Keratinocyte (primary cell): ENCODE data around the gene DSCAM. TPM values are rescaled to one million over a fixed set of nuclear protein-coding genes. Genes with fewer than 3 reads are reported as not detected.

Experiments used
- DNase-seq: peaks from one replicate; pipeline ENCODE4 v3.0.0-alpha.2; 2011; ENCODE audit warnings: low read depth, missing footprints, low spot score
- FAIRE-seq: peaks from 2 replicates; lab custom pipeline; 2011; peaks lifted over from hg19 to GRCh38; lab: Jason Lieb, UNC
- H2AFZ ChIP-seq: 2 replicates; pipeline ENCODE4 v1.6.0; 2012; ENCODE audit warnings: low read length, control low read depth, inconsistent platforms; ENCODE audit not compliant: control insufficient read depth
- H3K27ac ChIP-seq: 2 replicates; pipeline ENCODE4 v1.5.1; 2011; ENCODE audit warnings: low read length; ENCODE audit not compliant: control insufficient read depth, insufficient read depth
- H3K27me3 ChIP-seq: 3 replicates; pipeline ENCODE4 v1.6.0; 2011; ENCODE audit warnings: low read length; ENCODE audit not compliant: control insufficient read depth, insufficient read depth; ENCODE audit errors: extremely low read depth
- H3K36me3 ChIP-seq, 2 experiments: 2 replicates in 1 of 2; 3 replicates in 1 of 2; pipeline ENCODE4 v1.5.1; 2011; ENCODE audit warnings: low read length in 2 of 2, mild to moderate bottlenecking in 1 of 2; ENCODE audit not compliant: control insufficient read depth in 2 of 2, insufficient read depth in 2 of 2; ENCODE audit errors: extremely low read depth in 1 of 2
- H3K4me1 ChIP-seq: 3 replicates; pipeline ENCODE4 v1.5.1; 2011; ENCODE audit warnings: low read length; ENCODE audit not compliant: control insufficient read depth, insufficient read depth; ENCODE audit errors: extremely low read depth
- H3K4me2 ChIP-seq: 3 replicates; pipeline ENCODE4 v1.6.0; 2011; ENCODE audit warnings: low read depth, low read length; ENCODE audit not compliant: control insufficient read depth, insufficient read depth; ENCODE audit errors: extremely low read depth
- H3K4me3 ChIP-seq, 3 experiments: fragments of 200-600 bp in 1 of 3; sonication (generic) in 1 of 3; 2 replicates in 2 of 3; 3 replicates in 1 of 3; pipeline ENCODE4 v1.5.1; 2011 to 2016; ENCODE audit warnings: low read length in 3 of 3, mild to moderate bottlenecking in 3 of 3, control low read depth in 2 of 3, inconsistent platforms in 1 of 3, low read depth in 1 of 3, mixed read lengths in 1 of 3, mixed run types in 1 of 3, moderate library complexity in 1 of 3; ENCODE audit not compliant: control insufficient read depth in 2 of 3, insufficient read depth in 2 of 3; ENCODE audit errors: extremely low read depth in 1 of 3
- H3K79me2 ChIP-seq: 2 replicates; pipeline ENCODE4 v1.6.0; 2012; ENCODE audit warnings: low read length; ENCODE audit not compliant: control insufficient read depth, insufficient read depth
- H3K9ac ChIP-seq: 3 replicates; pipeline ENCODE4 v1.6.0; 2011; ENCODE audit warnings: low read length; ENCODE audit not compliant: control insufficient read depth, insufficient read depth; ENCODE audit errors: extremely low read depth
- H3K9me1 ChIP-seq: 3 replicates; pipeline ENCODE4 v1.6.0; 2011; ENCODE audit warnings: low read length; ENCODE audit not compliant: control insufficient read depth, insufficient read depth; ENCODE audit errors: extremely low read depth
- H3K9me3 ChIP-seq: 2 replicates; pipeline ENCODE4 v1.5.1; 2012; ENCODE audit warnings: low read depth, low read length; ENCODE audit not compliant: control insufficient read depth
- H4K20me1 ChIP-seq: 3 replicates; pipeline ENCODE4 v1.6.0; 2011; ENCODE audit warnings: low read length; ENCODE audit not compliant: control insufficient read depth, insufficient read depth; ENCODE audit errors: extremely low read depth
- EZH2 ChIP-seq: IDR thresholded peaks from one replicate; pipeline ENCODE4 v1.6.1; 2012; ENCODE audit warnings: inconsistent platforms, mild to moderate bottlenecking, low read length, moderate library complexity
- dilution Hi-C: fragments of 300-500 bp; cut with MboI; formaldehyde crosslinking; loops from one replicate; pipeline ENCODE4 v1.7.0; 2020; ENCODE audit warnings: low sequenced_read_pairs; ENCODE audit not compliant: extremely low pct_ligation_motif_present
- polyA plus RNA-seq, 5 experiments: library from polyadenylated mRNA; depleted of rRNA in 3 of 5; stranded (reverse) in 3 of 5; stranded (forward) in 1 of 5; unstranded in 1 of 5; fragments of >200 nt; gene quantifications; 1 replicate in 1 of 5; 2 replicates in 3 of 5; 3 replicates in 1 of 5; pipeline versions ENCODE4 v1.2.1 to v1.2.3, GENCODE V29; 2011 to 2012; ENCODE audit warnings: missing spikeins in 2 of 5, low read depth in 1 of 5, low replicate concordance in 1 of 5
- TF ChIP-seq, protein P1 (sequence below), 3 experiments: IDR thresholded peaks in 1 of 3; conservative IDR thresholded peaks in 1 of 3; optimal IDR thresholded peaks in 1 of 3; 2 replicates in 2 of 3; 3 replicates in 1 of 3; pipeline versions ENCODE3 to v1.5.1; 2011; ENCODE audit warnings: low read length in 3 of 3, mild to moderate bottlenecking in 3 of 3, moderate library complexity in 2 of 3, control low read depth in 1 of 3, inconsistent platforms in 1 of 3; ENCODE audit not compliant: insufficient read depth in 2 of 3; ENCODE audit errors: extremely low read depth in 1 of 3

Gene DSCAM
- polyA plus RNA-seq, 1 donor (not counting 4 experiments of a cell fraction or from before 2014, with no cell fraction given), result 2.1 TPM

DNA sequence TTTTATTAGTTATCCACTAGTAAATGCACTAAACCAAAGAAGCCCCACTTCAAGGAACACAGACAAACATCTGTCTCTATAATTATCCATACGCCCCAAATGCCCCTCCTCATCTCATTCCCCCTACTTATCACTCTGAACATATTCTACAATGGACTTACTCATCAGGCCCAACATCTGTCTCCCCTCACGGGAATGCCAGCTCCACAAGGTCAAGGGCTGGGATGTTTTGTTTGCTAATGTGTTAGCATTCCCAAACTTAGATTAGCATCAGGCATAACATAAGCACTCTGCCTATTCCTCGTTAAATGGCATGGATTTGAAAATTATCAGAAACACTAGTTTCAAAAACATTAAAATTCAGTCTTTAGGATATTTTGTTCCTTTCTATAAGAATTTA, 279.5 kb downstream of the DSCAM start:
- TF ChIP-seq, protein P1, sequence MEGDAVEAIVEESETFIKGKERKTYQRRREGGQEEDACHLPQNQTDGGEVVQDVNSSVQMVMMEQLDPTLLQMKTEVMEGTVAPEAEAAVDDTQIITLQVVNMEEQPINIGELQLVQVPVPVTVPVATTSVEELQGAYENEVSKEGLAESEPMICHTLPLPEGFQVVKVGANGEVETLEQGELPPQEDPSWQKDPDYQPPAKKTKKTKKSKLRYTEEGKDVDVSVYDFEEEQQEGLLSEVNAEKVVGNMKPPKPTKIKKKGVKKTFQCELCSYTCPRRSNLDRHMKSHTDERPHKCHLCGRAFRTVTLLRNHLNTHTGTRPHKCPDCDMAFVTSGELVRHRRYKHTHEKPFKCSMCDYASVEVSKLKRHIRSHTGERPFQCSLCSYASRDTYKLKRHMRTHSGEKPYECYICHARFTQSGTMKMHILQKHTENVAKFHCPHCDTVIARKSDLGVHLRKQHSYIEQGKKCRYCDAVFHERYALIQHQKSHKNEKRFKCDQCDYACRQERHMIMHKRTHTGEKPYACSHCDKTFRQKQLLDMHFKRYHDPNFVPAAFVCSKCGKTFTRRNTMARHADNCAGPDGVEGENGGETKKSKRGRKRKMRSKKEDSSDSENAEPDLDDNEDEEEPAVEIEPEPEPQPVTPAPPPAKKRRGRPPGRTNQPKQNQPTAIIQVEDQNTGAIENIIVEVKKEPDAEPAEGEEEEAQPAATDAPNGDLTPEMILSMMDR (optimal IDR thresholded peaks at IDR 0.05 in 1 of 3, IDR thresholded peaks at IDR 0.05 in 1 of 3, conservative IDR thresholded peaks at IDR 0.05 in 1 of 3; ENCODE audit: extremely low read depth in 1 of 3, insufficient read depth in 2 of 3, low read length in 3 of 3), result no peak
- TF ChIP-seq EZH2, result no peak
- dilution Hi-C loops, result no loop called here
- Histone ChIP-seq H3K4me3 (no peak overlapping the region), H3K79me2 (no peaks in the 10 kb centered on the region), H3K27me3 (no peaks in the 10 kb centered on the region), H2AFZ (no peak overlapping the region), H3K9ac (no peak overlapping the region), H3K4me1 (no peaks in the 10 kb centered on the region), H4K20me1 (no peaks in the 10 kb centered on the region), H3K9me3 (no peaks in the 10 kb centered on the region), H3K27ac (no peak overlapping the region), H3K4me2 (no peak overlapping the region), H3K9me1 (no peaks in the 10 kb centered on the region), H3K36me3 (no peaks in the 10 kb centered on the region)
- FAIRE-seq (no peak), DNase-seq (no peak)

DNA sequence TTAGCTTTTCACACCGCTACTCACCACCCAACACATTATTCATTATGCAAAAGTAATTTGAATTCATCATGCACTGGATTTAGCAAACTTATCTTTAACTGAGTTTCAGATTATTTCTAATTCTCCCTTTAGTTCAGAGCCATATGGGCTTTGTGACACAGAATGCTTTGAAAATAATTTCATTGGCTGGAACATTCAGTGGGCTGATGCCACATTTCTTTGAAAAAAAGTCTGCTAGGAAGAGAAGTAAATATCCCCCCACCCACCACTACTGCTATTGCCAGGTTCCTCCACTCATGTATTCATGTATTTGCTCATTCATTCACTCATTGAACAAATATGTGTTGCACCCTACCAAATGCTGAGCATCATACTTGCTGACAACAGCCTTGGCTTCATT, 280.5 kb downstream of the DSCAM start:
- no peak for DNase-seq
- Histone ChIP-seq H4K20me1 (no peaks in the 10 kb centered on the region), H3K9me1 (no peaks in the 10 kb centered on the region), H3K27ac (no peak overlapping the region), H3K9ac (no peak overlapping the region), H3K4me3 (no peak overlapping the region), H3K4me1 (no peaks in the 10 kb centered on the region), H3K79me2 (no peaks in the 10 kb centered on the region), H3K36me3 (no peaks in the 10 kb centered on the region), H3K4me2 (no peak overlapping the region), H2AFZ (no peak overlapping the region), H3K27me3 (no peaks in the 10 kb centered on the region), H3K9me3 (no peaks in the 10 kb centered on the region)
- TF ChIP-seq EZH2, result no peak
- TF ChIP-seq, protein P1 (optimal IDR thresholded peaks at IDR 0.05 in 1 of 3, IDR thresholded peaks at IDR 0.05 in 1 of 3, conservative IDR thresholded peaks at IDR 0.05 in 1 of 3; ENCODE audit: extremely low read depth in 1 of 3, insufficient read depth in 2 of 3, low read length in 3 of 3), result no peak
- dilution Hi-C loops, result no loop called here
- no peak for FAIRE-seq
